Liver (tissue), 9 donors: ENCODE results near the gene SLC25A10. TPM values are rescaled to one million over a fixed set of nuclear protein-coding genes. Genes with fewer than 3 reads are reported as not detected.

Experiments used
- DNase-seq: peaks from one replicate; pipeline ENCODE4 v3.0.0-alpha.2; 2017; ENCODE audit warnings: low spot score
- H3K27ac ChIP-seq, 2 donors: one replicate each; pipeline ENCODE4 v1.7.0; 2013; ENCODE audit warnings: inconsistent platforms in 2 of 2, low read length in 2 of 2, control low read depth in 1 of 2, low read depth in 1 of 2, mild to moderate bottlenecking in 1 of 2
- H3K27me3 ChIP-seq, 4 donors: one replicate each; pipeline versions ENCODE4 v1.6.1 to v1.7.0; 2013; ENCODE audit warnings: low read length in 3 of 4, inconsistent platforms in 1 of 4, mild to moderate bottlenecking in 1 of 4, moderate library complexity in 1 of 4; ENCODE audit not compliant: control insufficient read depth in 4 of 4, insufficient read depth in 4 of 4
- H3K36me3 ChIP-seq, 4 donors: one replicate each; pipeline versions ENCODE4 v1.6.1 to v1.7.0; 2013; ENCODE audit warnings: low read length in 3 of 4, mild to moderate bottlenecking in 3 of 4, low read depth in 1 of 4, moderate library complexity in 1 of 4; ENCODE audit not compliant: control insufficient read depth in 4 of 4, insufficient read depth in 3 of 4
- H3K4me1 ChIP-seq, 4 donors: one replicate each; pipeline versions ENCODE4 v1.6.1 to v1.7.0; 2013; ENCODE audit warnings: low read length in 3 of 4, mild to moderate bottlenecking in 3 of 4, moderate library complexity in 1 of 4; ENCODE audit not compliant: control insufficient read depth in 4 of 4, insufficient read depth in 4 of 4
- H3K4me3 ChIP-seq, 3 donors: one replicate each; pipeline versions ENCODE4 v1.6.1 to v1.7.0; 2013; ENCODE audit warnings: low read length in 3 of 3, control low read depth in 1 of 3, low read depth in 1 of 3, mild to moderate bottlenecking in 1 of 3
- H3K9ac ChIP-seq, 2 donors: one replicate each; pipeline ENCODE4 v1.7.0; 2013; ENCODE audit warnings: low read length in 2 of 2, mild to moderate bottlenecking in 2 of 2, moderate library complexity in 2 of 2, control low read depth in 1 of 2, low read depth in 1 of 2
- H3K9me3 ChIP-seq, 4 donors: one replicate each; pipeline versions ENCODE4 v1.6.1 to v1.7.0; 2013; ENCODE audit warnings: low read length in 3 of 4; ENCODE audit not compliant: control insufficient read depth in 4 of 4
- EGR1 ChIP-seq, 2 donors: IDR thresholded peaks; 2 replicates each; pipeline ENCODE4 v1.6.1; 2016 to 2018; ENCODE audit warnings: antibody characterized with exemption in 2 of 2, low read depth in 2 of 2
- FOXA1 ChIP-seq: IDR thresholded peaks from 2 replicates; pipeline ENCODE4 v1.6.1; 2016; ENCODE audit warnings: antibody characterized with exemption
- FOXA2 ChIP-seq: IDR thresholded peaks from 2 replicates; pipeline ENCODE4 v1.6.1; 2016; ENCODE audit warnings: antibody characterized with exemption
- GABPA ChIP-seq, 2 donors: IDR thresholded peaks in 1 of 2; conservative IDR thresholded peaks in 1 of 2; 2 replicates each; pipeline ENCODE4 v1.6.1; 2016; ENCODE audit warnings: antibody characterized with exemption in 2 of 2, mild to moderate bottlenecking in 1 of 2, moderate library complexity in 1 of 2
- HNF4A ChIP-seq, 2 donors: conservative IDR thresholded peaks; 2 replicates each; pipeline ENCODE4 v1.6.1; 2016; ENCODE audit warnings: antibody characterized with exemption in 2 of 2, mild to moderate bottlenecking in 2 of 2
- HNF4G ChIP-seq: IDR thresholded peaks from 2 replicates; pipeline ENCODE4 v1.6.1; 2016; ENCODE audit warnings: antibody characterized with exemption
- JUND ChIP-seq, 2 donors: IDR thresholded peaks; 2 replicates each; pipeline ENCODE4 v1.6.1; 2016; ENCODE audit warnings: antibody characterized with exemption in 2 of 2
- NR2F2 ChIP-seq: IDR thresholded peaks from 2 replicates; pipeline ENCODE4 v1.6.1; 2016; ENCODE audit warnings: antibody characterized with exemption
- RAD21 ChIP-seq, 2 donors: IDR thresholded peaks; 2 replicates each; pipeline ENCODE4 v1.6.1; 2016; ENCODE audit warnings: antibody characterized with exemption in 2 of 2, mild to moderate bottlenecking in 2 of 2
- RXRA ChIP-seq, 2 donors: IDR thresholded peaks; 2 replicates each; pipeline ENCODE4 v1.6.1; 2017 to 2018; ENCODE audit warnings: antibody characterized with exemption in 2 of 2, mild to moderate bottlenecking in 1 of 2
- SP1 ChIP-seq: IDR thresholded peaks from 2 replicates; pipeline ENCODE4 v1.6.1; 2018; ENCODE audit warnings: antibody characterized with exemption, mild to moderate bottlenecking
- TAF1 ChIP-seq: conservative IDR thresholded peaks from 2 replicates; pipeline ENCODE4 v1.6.1; 2016; ENCODE audit warnings: antibody characterized with exemption, mild to moderate bottlenecking
- YY1 ChIP-seq: IDR thresholded peaks from 2 replicates; pipeline ENCODE4 v1.6.1; 2016; ENCODE audit warnings: antibody characterized with exemption, mild to moderate bottlenecking
- WGBS: extraction: QIAGEN DNeasy Blood & Tissue Kit; methylation state at CpG from one replicate; pipeline ENCODE4 v1.1.7; 2013; 5-methylcytosine and 5-hydroxymethylcytosine counted together
- polyA plus RNA-seq, 2 donors: library from polyadenylated mRNA; stranded (reverse) in 1 of 2; unstranded in 1 of 2; fragments of 200-250 nt in 1 of 2; fragments of >200 nt in 1 of 2; fragmentation: Nextera tagmentation in 1 of 2; extraction: Ambion mirVana in 1 of 2; gene quantifications; one replicate each; pipeline versions ENCODE4 v1.2.1 to v1.2.3, GENCODE V29; 2013 to 2015
- total RNA-seq, 2 donors: library from RNA; depleted of rRNA; stranded (reverse); fragments of >200 nt; gene quantifications; one replicate each; pipeline ENCODE4 v1.2.3, GENCODE V29; 2014
- TF ChIP-seq, protein P1 (sequence below): IDR thresholded peaks from 2 replicates; pipeline ENCODE4 v1.6.1; 2016; ENCODE audit warnings: antibody characterized with exemption
- TF ChIP-seq, protein P2 (sequence below): IDR thresholded peaks from 2 replicates; pipeline ENCODE4 v1.6.1; 2016; ENCODE audit warnings: antibody characterized with exemption
- TF ChIP-seq, protein P3 (sequence below): fragments of 150-350 bp; IDR thresholded peaks from 2 replicates; pipeline ENCODE4 v1.5.1; 2017; ENCODE audit warnings: improper control_type of control experiment, low read depth, low read length; ENCODE audit not compliant: missing input control
- TF ChIP-seq, protein P4 (sequence below): IDR thresholded peaks from 2 replicates; pipeline ENCODE4 v1.6.1; 2016; ENCODE audit warnings: antibody characterized with exemption
- donor health status: healthy.
- donor health status: healthy.
- donor health status: healthy.
- donor health status: healthy.
- donor health status: healthy.

The SLC25A10 gene
- total and polyA plus RNA-seq, 4 donors: 19.8 to 54.6 (median 44.0) TPM

DNA sequence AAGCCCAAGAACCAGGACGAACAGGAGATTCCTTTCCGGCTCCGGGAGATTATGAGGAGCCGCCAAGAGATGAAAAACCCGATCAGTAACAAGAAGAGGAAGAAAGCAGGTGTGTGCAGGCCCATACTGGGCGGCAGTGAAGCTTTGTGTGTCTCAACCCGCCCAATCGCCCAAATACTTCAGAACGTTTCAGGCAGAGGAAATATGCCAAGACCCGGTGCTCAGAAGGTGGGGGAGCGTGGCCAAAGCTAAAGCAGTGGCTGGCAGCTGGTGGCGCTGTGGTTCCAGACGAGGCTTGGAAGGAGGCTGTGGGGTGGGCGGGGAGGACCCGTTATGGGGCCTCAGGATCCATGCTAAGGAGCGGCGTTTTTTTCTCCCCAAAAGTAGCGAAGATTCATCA, 44.3 kb upstream of the SLC25A10 start:
- WGBS: 90% methylated on average over 18 of the region's 18 CpGs
- Histone ChIP-seq H3K27ac (no peak overlapping the region), H3K4me1 (peaks cover 11 to 25% (median 18%) of the 10 kb centered on the region in 4 donors), H3K9me3 (no peaks in the 10 kb centered on the region), H3K27me3 (no peaks in the 10 kb centered on the region), H3K4me3 (no peak overlapping the region), H3K36me3 (peaks cover 5 to 30% (median 12%) of the 10 kb centered on the region in 4 donors), H3K9ac (no peak overlapping the region)
- DNase-seq: no peak
- no peak for TF ChIP-seq JUND (IDR thresholded peaks at IDR 0.05)
- no peak for TF ChIP-seq YY1

DNA sequence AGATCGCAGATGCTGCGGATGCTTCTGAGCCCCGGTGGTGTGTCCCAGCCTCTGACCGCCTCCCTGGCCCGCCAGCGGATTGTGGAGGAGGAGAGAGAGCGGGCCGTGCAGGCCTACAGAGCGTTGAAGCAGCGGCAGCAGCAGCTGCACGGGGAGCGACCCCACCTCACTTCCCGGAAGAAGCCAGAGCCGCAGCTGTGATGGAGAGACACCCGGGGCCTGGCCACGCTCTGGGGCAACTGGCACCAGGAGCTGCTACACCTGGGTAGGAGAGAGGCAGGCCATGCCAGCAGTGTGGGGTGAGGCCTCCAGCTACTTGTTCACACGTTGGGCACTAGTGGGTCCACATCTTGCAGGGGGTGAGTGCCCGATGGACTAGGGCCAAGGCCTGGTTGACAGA, 39.6 kb upstream of the SLC25A10 start:
- 92% methylated on average over 18 of the region's 18 CpGs for WGBS
- no peak for TF ChIP-seq FOXA1
- TF ChIP-seq HNF4G: no peak
- TF ChIP-seq NR2F2: no peak
- TF ChIP-seq YY1: no peak
- TF ChIP-seq RAD21 (IDR thresholded peaks at IDR 0.05): no peak
- no peak for TF ChIP-seq EGR1 (IDR thresholded peaks at IDR 0.05; ENCODE audit: low read depth in 2 of 2)
- TF ChIP-seq, protein P1, sequence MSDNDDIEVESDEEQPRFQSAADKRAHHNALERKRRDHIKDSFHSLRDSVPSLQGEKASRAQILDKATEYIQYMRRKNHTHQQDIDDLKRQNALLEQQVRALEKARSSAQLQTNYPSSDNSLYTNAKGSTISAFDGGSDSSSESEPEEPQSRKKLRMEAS: no peak
- H3K9ac ChIP-seq: no peak overlapping the region
- no peak overlapping the region for H3K27ac ChIP-seq
- H3K9me3 ChIP-seq: no peaks in the 10 kb centered on the region
- no peak for DNase-seq
- peaks cover 3 to 12% (median 6%) of the 10 kb centered on the region in 4 donors for H3K4me1 ChIP-seq
- no peak overlapping the region for H3K4me3 ChIP-seq
- H3K36me3 ChIP-seq: peaks cover 10 to 43% (median 19%) of the 10 kb centered on the region in 4 donors
- H3K27me3 ChIP-seq: no peaks in the 10 kb centered on the region

DNA sequence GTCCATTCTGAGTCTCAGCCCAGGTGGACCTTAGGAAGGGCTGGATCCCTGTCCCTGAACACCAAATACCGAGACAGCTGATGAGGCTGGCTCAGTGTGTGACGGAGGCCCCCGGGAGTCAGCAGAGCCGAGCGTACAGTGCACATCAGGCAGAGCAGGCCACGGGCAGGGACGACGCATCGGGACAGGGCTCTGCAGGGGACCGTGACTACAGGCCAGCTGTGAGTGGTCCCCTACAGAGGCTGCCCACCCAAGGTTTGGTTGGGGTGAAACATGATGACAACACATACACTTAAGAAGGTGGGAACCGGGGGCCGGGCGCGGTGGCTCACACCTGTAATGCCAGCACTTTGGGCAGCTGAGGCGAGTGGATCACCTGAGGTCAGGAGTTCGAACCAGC, 39.1 kb upstream of the SLC25A10 start:
- Histone ChIP-seq H3K36me3 (peaks cover 10 to 43% (median 19%) of the 10 kb centered on the region in 4 donors), H3K4me1 (peaks cover 0 to 8% (median 2%) of the 10 kb centered on the region in 4 donors), H3K4me3 (no peak overlapping the region), H3K9ac (no peak overlapping the region), H3K9me3 (no peaks in the 10 kb centered on the region), H3K27ac (no peak overlapping the region), H3K27me3 (no peaks in the 10 kb centered on the region)
- WGBS: 96% methylated on average over 16 of the region's 16 CpGs
- no peak for DNase-seq
- TF ChIP-seq HNF4G: no peak
- no peak for TF ChIP-seq GABPA (IDR thresholded peaks at IDR 0.05 in 1 of 2, conservative IDR thresholded peaks at IDR 0.05 in 1 of 2)
- no peak for TF ChIP-seq FOXA2
- TF ChIP-seq NR2F2: no peak
- no peak for TF ChIP-seq HNF4A (conservative IDR thresholded peaks at IDR 0.05)
- no peak for TF ChIP-seq RAD21 (IDR thresholded peaks at IDR 0.05)
- no peak for TF ChIP-seq JUND (IDR thresholded peaks at IDR 0.05)
- TF ChIP-seq RXRA (IDR thresholded peaks at IDR 0.05): no peak
- TF ChIP-seq, protein P2, sequence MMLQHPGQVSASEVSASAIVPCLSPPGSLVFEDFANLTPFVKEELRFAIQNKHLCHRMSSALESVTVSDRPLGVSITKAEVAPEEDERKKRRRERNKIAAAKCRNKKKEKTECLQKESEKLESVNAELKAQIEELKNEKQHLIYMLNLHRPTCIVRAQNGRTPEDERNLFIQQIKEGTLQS: no peak
- no peak for TF ChIP-seq FOXA1
- TF ChIP-seq, protein P3, sequence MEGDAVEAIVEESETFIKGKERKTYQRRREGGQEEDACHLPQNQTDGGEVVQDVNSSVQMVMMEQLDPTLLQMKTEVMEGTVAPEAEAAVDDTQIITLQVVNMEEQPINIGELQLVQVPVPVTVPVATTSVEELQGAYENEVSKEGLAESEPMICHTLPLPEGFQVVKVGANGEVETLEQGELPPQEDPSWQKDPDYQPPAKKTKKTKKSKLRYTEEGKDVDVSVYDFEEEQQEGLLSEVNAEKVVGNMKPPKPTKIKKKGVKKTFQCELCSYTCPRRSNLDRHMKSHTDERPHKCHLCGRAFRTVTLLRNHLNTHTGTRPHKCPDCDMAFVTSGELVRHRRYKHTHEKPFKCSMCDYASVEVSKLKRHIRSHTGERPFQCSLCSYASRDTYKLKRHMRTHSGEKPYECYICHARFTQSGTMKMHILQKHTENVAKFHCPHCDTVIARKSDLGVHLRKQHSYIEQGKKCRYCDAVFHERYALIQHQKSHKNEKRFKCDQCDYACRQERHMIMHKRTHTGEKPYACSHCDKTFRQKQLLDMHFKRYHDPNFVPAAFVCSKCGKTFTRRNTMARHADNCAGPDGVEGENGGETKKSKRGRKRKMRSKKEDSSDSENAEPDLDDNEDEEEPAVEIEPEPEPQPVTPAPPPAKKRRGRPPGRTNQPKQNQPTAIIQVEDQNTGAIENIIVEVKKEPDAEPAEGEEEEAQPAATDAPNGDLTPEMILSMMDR: no peak
- TF ChIP-seq TAF1: no peak
- TF ChIP-seq, protein P4, sequence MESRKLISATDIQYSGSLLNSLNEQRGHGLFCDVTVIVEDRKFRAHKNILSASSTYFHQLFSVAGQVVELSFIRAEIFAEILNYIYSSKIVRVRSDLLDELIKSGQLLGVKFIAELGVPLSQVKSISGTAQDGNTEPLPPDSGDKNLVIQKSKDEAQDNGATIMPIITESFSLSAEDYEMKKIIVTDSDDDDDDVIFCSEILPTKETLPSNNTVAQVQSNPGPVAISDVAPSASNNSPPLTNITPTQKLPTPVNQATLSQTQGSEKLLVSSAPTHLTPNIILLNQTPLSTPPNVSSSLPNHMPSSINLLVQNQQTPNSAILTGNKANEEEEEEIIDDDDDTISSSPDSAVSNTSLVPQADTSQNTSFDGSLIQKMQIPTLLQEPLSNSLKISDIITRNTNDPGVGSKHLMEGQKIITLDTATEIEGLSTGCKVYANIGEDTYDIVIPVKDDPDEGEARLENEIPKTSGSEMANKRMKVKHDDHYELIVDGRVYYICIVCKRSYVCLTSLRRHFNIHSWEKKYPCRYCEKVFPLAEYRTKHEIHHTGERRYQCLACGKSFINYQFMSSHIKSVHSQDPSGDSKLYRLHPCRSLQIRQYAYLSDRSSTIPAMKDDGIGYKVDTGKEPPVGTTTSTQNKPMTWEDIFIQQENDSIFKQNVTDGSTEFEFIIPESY: no peak
- TF ChIP-seq SP1: no peak
- no peak for TF ChIP-seq YY1
